Loucy (cell line): ENCODE measurements around the gene HADHB.
"Not testable (repeated sequence)": the region's sequence is repeated elsewhere in the genome, so short reads cannot be mapped to it uniquely, and the experiment has no call there.

Experiments used
- H2AFZ ChIP-seq: fragments of 200-600 bp; sonication (generic); 2 replicates; pipeline ENCODE4 v1.6.0; 2016; ENCODE audit warnings: antibody characterized with exemption, mild to moderate bottlenecking, low read length, moderate library complexity
- H3F3A ChIP-seq: fragments of 200-600 bp; 2 replicates; pipeline ENCODE4 v1.6.0; 2016; ENCODE audit warnings: antibody characterized with exemption, low read depth, mild to moderate bottlenecking
- H3K27me3 ChIP-seq: fragments of 200-600 bp; sonication (generic); 2 replicates; pipeline ENCODE4 v1.6.1; 2014; ENCODE audit warnings: low read length, mild to moderate bottlenecking; ENCODE audit not compliant: insufficient read depth, poor library complexity, severe bottlenecking
- H3K36me3 ChIP-seq: fragments of 200-600 bp; sonication (generic); 2 replicates; pipeline ENCODE4 v1.6.1; 2016; ENCODE audit warnings: low read length; ENCODE audit not compliant: insufficient read depth
- H3K4me1 ChIP-seq: fragments of 200-600 bp; sonication (generic); 2 replicates; pipeline ENCODE4 v1.5.1; 2014; ENCODE audit warnings: low read length, mild to moderate bottlenecking; ENCODE audit not compliant: insufficient read depth, poor library complexity, severe bottlenecking
- H3K4me2 ChIP-seq: fragments of 200-600 bp; sonication (generic); 2 replicates; pipeline ENCODE4 v1.6.0; 2014; ENCODE audit warnings: antibody characterized with exemption, low read length, low read depth, mild to moderate bottlenecking; ENCODE audit not compliant: poor library complexity, severe bottlenecking
- H3K4me3 ChIP-seq: fragments of 200-600 bp; sonication (generic); 2 replicates; pipeline ENCODE4 v1.5.1; 2014; ENCODE audit warnings: low read length, mild to moderate bottlenecking, mixed read lengths; ENCODE audit not compliant: poor library complexity, severe bottlenecking
- H3K79me2 ChIP-seq: fragments of 200-600 bp; sonication (generic); 2 replicates; pipeline ENCODE4 v1.6.1; 2014; ENCODE audit warnings: low read length; ENCODE audit not compliant: insufficient read depth
- H3K9ac ChIP-seq: fragments of 200-600 bp; sonication (generic); 2 replicates; pipeline ENCODE4 v1.6.0; 2014; ENCODE audit warnings: mild to moderate bottlenecking, low read depth, low read length, moderate library complexity; ENCODE audit not compliant: poor library complexity, severe bottlenecking
- H3K9me2 ChIP-seq: fragments of 200-600 bp; sonication (generic); replicated peaks from 2 replicates; pipeline ENCODE4 v1.6.1; 2016; ENCODE audit warnings: low read depth, low read length, mixed read lengths
- H3K9me3 ChIP-seq: fragments of 200-600 bp; sonication (generic); 2 replicates; pipeline ENCODE4 v1.6.1; 2014; ENCODE audit warnings: mild to moderate bottlenecking, antibody characterized with exemption, low read length, low read depth; ENCODE audit not compliant: insufficient read depth
- H4K20me1 ChIP-seq: fragments of 200-600 bp; sonication (generic); 2 replicates; pipeline ENCODE4 v1.6.0; 2014; ENCODE audit warnings: antibody characterized with exemption, low read length, mild to moderate bottlenecking; ENCODE audit not compliant: insufficient read depth, poor library complexity, severe bottlenecking
- EZH2phosphoT487 ChIP-seq: fragments of 200-600 bp; IDR thresholded peaks from 2 replicates; pipeline ENCODE4 v1.6.1; 2018; ENCODE audit warnings: antibody characterized with exemption, mild to moderate bottlenecking, moderate library complexity, borderline replicate concordance
- TF ChIP-seq, protein P1 (sequence below): fragments of 200-600 bp; sonication (generic); conservative IDR thresholded peaks from 2 replicates; pipeline ENCODE4 v1.5.1; 2014; ENCODE audit warnings: mild to moderate bottlenecking, antibody characterized with exemption, low read length

HADHB gene

DNA sequence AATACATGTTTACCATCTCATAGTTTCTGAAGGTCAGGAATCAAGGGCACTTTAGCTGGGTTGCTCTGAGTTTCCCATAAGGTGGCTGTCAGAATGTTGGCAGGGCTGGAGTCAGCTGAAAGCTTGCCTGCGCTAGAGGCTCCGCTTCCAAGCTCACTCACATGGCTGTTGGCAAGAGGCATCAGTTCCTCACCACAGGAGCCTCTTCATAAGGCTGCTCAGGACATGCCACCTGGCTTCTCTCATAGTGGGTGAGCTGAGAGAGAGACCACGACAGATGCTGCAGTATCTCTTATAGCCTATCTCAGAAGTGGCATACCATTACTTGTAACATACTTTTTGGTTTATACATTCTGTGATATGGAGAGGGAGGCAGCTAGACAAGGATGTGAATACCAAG, 7.2 kb downstream of the HADHB start:
- H3K9me2 ChIP-seq, result no peaks in the 10 kb centered on the region
- peaks cover 56% of the 10 kb centered on the region for H3K79me2 ChIP-seq
- H3K4me2 ChIP-seq, result peak overlapping the region; percentile 5
- no peak overlapping the region for H3K9ac ChIP-seq
- no peaks in the 10 kb centered on the region for H3F3A ChIP-seq
- H3K4me3 ChIP-seq, result no peak overlapping the region
- no peak overlapping the region for H2AFZ ChIP-seq
- H3K36me3 ChIP-seq, result peaks cover 14% of the 10 kb centered on the region; the same call in 1 of the 2 replicates
- H3K9me3 ChIP-seq, result no peaks in the 10 kb centered on the region
- peaks cover 9% of the 10 kb centered on the region for H4K20me1 ChIP-seq
- TF ChIP-seq EZH2phosphoT487, result no peak
- no peaks in the 10 kb centered on the region for H3K27me3 ChIP-seq
- peaks cover 16% of the 10 kb centered on the region for H3K4me1 ChIP-seq

GRCh38 chr2:26255759-26256384, 11.1 kb downstream of the HADHB start:
- Histone ChIP-seq H3K9ac (no peak overlapping the region), H3K4me1 (peaks cover 8% of the 10 kb centered on the region), H3K79me2 (peaks cover 22% of the 10 kb centered on the region), H3K36me3 (peaks cover 34% of the 10 kb centered on the region; the same call in 1 of the 2 replicates), H3K4me3 (no peak overlapping the region), H3K4me2 (no peak overlapping the region), H3K27me3 (no peaks in the 10 kb centered on the region), H3F3A (no peaks in the 10 kb centered on the region), H4K20me1 (peaks cover 6% of the 10 kb centered on the region), H2AFZ (no peak overlapping the region), H3K9me3 (no peaks in the 10 kb centered on the region), H3K9me2 (no peaks in the 10 kb centered on the region)
- TF ChIP-seq, protein P1, sequence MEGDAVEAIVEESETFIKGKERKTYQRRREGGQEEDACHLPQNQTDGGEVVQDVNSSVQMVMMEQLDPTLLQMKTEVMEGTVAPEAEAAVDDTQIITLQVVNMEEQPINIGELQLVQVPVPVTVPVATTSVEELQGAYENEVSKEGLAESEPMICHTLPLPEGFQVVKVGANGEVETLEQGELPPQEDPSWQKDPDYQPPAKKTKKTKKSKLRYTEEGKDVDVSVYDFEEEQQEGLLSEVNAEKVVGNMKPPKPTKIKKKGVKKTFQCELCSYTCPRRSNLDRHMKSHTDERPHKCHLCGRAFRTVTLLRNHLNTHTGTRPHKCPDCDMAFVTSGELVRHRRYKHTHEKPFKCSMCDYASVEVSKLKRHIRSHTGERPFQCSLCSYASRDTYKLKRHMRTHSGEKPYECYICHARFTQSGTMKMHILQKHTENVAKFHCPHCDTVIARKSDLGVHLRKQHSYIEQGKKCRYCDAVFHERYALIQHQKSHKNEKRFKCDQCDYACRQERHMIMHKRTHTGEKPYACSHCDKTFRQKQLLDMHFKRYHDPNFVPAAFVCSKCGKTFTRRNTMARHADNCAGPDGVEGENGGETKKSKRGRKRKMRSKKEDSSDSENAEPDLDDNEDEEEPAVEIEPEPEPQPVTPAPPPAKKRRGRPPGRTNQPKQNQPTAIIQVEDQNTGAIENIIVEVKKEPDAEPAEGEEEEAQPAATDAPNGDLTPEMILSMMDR, result no peak
- no peak for TF ChIP-seq EZH2phosphoT487

GRCh38 chr2:26258836-26259235, 14.1 kb downstream of the HADHB start:
- H2AFZ ChIP-seq, H3K4me2 ChIP-seq, H3K9me3 ChIP-seq, H3K79me2 ChIP-seq, H3K4me3 ChIP-seq, H3K27me3 ChIP-seq, H4K20me1 ChIP-seq, H3K4me1 ChIP-seq, H3F3A ChIP-seq, H3K9me2 ChIP-seq, H3K9ac ChIP-seq: not testable (repeated sequence)
- H3K36me3 ChIP-seq, result peaks cover 51% of the 10 kb centered on the region; the same call in 1 of the 2 replicates

- no peaks in the 10 kb centered on the region for H3K27me3 ChIP-seq
- no peak overlapping the region for H3K4me2 ChIP-seq
- TF ChIP-seq, protein P1, result no peak
- no peak for TF ChIP-seq EZH2phosphoT487
- H3K36me3 ChIP-seq, result peaks cover 19% of the 10 kb centered on the region; the same call in 1 of the 2 replicates
- no peaks in the 10 kb centered on the region for H3K9me3 ChIP-seq
- H3K9me2 ChIP-seq, result no peaks in the 10 kb centered on the region
- no peak overlapping the region for H3K4me3 ChIP-seq
- H4K20me1 ChIP-seq, result no peaks in the 10 kb centered on the region
- no peak overlapping the region for H3K9ac ChIP-seq
- H3F3A ChIP-seq, result no peaks in the 10 kb centered on the region
- H3K79me2 ChIP-seq, result no peaks in the 10 kb centered on the region
- no peak overlapping the region for H2AFZ ChIP-seq
- no peaks in the 10 kb centered on the region for H3K4me1 ChIP-seq
These were observed 23.5 kb downstream of the HADHB start for GRCh38 chr2:26268213-26268612.

- H4K20me1 ChIP-seq, H3K9me3 ChIP-seq, H3F3A ChIP-seq, H3K4me2 ChIP-seq, H3K79me2 ChIP-seq, H2AFZ ChIP-seq, H3K9me2 ChIP-seq, H3K4me3 ChIP-seq, H3K4me1 ChIP-seq, H3K9ac ChIP-seq, H3K27me3 ChIP-seq: not testable (repeated sequence)
- H3K36me3 ChIP-seq, result peaks cover 15% of the 10 kb centered on the region; the same call in 1 of the 2 replicates
These were observed 24.1 kb downstream of the HADHB start for GRCh38 chr2:26268670-26269385.
